ENCODE results near the gene NFAM1.

Gene NFAM1

GRCh38 chr22:42462016-42462415 lies 29.8 kb upstream of the NFAM1 start:
- TF ChIP-seq CTCF (IDR thresholded peaks at IDR 0.05) = no peak; the same call in 1 of the 2 replicates

DNA sequence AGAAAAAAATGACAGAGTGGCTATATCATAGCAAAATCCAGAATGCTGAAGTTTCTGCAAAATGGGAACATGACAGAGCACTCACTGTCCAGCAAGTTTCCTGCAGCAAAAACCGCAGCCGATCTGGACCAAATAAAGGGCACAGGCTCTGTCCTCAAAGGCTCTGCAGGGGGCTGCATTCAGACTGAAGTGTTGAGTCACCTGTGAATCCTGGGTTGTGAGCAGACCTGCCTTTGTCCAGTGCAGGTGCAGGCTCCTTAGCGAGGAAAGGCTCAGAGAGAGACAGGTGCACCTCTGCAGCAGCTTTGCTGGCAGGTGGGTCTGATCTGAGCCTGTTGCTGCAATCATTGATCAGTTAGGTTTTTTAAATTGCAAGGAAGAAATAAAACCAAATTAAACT lies 29.3 kb upstream of the NFAM1 start:
- no peak for TF ChIP-seq CTCF (IDR thresholded peaks at IDR 0.05)

- TF ChIP-seq CTCF (IDR thresholded peaks at IDR 0.05) = no peak
These were observed 27.3 kb upstream of the NFAM1 start for GRCh38 chr22:42459287-42460063.

DNA sequence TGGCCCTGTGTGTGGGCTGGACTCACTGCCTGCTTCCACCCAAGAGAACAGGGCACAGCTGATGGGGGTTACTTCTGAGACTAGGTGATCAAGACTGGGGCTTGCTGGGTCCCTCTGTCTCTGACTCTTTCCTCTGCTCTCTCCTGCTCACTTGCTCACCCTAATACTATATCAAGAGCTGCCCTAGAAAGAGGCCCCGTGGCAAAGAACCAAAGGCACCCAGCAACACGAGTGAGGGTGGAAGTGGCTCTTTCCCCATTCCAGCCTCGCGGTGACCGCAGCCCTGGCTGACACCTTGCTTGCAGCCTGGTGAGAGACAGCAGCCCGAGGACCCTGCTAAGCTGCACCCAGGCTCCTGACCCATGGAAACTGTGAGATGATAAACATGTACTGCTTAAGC lies 20.7 kb upstream of the NFAM1 start:
- no peak for TF ChIP-seq CTCF (IDR thresholded peaks at IDR 0.05)

DNA sequence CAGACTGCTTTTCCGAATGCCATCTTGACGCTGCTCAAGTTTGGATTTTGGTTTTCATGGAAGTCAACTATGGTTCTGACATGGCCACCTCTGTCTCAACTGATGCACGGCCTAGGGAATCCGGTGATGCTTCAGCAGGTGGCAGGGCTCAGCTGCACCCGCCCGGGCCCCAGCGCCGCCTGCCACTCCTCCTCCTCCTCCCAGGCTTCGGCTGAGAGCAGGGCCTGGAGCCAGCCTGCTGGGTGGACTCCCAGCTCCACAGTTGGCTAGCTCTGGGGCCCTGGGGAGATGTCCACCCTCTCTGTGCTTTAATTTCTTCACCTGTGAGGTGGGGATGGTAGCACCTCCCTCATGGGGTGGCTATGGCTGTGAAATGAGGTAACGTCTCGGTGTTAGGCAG lies 20.3 kb upstream of the NFAM1 start:
- no peak for TF ChIP-seq CTCF (IDR thresholded peaks at IDR 0.05)

DNA sequence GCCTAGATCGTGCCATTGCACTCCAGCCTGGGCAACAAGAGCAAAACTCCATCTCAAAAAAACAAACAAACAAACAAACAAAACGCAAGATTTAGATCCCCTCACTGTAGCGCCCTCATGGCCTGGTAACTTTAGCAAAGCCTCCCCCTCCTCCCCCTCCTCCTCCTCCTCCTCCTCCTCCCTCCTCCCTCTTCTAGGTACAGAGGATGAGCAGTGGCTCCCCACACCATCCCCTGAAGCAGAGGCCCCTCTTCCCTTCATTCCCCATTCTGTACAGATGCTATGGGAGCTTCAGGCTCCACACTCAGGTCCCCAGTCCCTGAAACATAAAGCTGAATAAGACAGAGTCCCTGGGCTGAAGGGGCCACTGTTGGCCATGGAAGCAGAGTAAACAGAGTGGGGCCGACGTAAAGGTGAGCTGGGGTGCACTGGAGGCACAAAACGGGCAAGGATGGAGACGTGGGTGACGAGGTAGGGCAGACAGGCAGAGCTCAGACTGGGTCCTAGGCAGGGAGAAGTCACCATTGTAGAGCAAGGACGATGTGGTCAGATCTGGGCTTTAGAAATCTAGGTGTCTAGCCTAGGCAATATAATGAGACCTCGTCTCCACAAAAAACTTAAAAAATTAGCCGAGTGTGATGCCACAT lies 19.4 kb upstream of the NFAM1 start:
- TF ChIP-seq CTCF (IDR thresholded peaks at IDR 0.05) = no peak

DNA sequence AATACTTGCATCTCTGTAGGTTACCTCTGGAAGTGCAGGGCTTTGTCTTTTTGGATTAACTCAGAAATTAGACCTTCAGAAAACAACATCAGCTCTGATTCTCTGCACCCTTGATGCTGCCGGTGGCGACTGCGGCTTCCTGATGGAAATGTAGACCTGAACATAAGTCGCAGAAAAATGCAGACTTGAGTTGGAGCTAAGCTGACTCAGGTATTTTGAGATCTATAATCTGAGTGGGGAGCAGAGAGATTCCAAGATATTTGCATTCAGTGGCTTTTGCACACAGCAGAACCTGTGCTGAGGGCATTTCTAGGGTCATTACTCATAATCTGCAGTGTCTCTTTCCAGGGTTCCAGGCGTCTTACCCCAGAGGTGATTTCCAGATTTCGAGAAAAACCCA lies 18.7 kb upstream of the NFAM1 start:
- no peak for TF ChIP-seq CTCF (IDR thresholded peaks at IDR 0.05)

Data from LNCAP (cell line).